Measurements from ENCODE around the gene ZNF662. TPM values are rescaled to one million over a fixed set of nuclear protein-coding genes. Genes with fewer than 3 reads are reported as not detected.

The ZNF662 gene
- total RNA-seq, 1 donor from 2014 or later: not detected

DNA sequence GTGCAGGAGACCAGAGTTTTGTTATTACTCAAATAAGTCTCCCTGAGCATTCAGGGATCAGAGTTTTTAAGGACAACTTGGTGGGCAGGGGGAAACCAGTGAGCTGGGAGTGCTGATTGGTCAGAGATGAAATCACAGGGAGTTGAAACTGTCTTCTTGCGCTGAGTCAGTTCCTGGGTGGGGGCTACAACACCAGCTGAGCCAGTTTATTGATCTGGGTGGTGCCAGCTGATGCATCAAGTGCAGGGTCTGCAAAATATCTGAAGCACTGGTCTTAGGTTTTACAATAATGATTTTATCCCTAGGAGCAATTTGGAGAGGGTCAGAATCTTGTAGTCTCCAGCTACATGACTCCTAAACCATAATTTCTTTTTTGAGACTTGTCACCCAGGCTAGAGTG, 13.8 kb upstream of the ZNF662 start:
- Mint-ChIP-seq H3K4me1 (ENCODE audit: unreplicated experiment) (no peaks in the 10 kb centered on the region), H3K36me3 (no peaks in the 10 kb centered on the region), H3K27ac (no peak overlapping the region), H3K27me3 (peaks cover 18% of the 10 kb centered on the region), H3K4me3 (no peak overlapping the region), H3K9me3 (no peaks in the 10 kb centered on the region)
- DNase-seq (ENCODE audit: extremely low spot score, unreplicated experiment): no peak
- TF ChIP-seq, protein P1, sequence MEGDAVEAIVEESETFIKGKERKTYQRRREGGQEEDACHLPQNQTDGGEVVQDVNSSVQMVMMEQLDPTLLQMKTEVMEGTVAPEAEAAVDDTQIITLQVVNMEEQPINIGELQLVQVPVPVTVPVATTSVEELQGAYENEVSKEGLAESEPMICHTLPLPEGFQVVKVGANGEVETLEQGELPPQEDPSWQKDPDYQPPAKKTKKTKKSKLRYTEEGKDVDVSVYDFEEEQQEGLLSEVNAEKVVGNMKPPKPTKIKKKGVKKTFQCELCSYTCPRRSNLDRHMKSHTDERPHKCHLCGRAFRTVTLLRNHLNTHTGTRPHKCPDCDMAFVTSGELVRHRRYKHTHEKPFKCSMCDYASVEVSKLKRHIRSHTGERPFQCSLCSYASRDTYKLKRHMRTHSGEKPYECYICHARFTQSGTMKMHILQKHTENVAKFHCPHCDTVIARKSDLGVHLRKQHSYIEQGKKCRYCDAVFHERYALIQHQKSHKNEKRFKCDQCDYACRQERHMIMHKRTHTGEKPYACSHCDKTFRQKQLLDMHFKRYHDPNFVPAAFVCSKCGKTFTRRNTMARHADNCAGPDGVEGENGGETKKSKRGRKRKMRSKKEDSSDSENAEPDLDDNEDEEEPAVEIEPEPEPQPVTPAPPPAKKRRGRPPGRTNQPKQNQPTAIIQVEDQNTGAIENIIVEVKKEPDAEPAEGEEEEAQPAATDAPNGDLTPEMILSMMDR (conservative IDR thresholded peaks at IDR 0.05): no peak

DNA sequence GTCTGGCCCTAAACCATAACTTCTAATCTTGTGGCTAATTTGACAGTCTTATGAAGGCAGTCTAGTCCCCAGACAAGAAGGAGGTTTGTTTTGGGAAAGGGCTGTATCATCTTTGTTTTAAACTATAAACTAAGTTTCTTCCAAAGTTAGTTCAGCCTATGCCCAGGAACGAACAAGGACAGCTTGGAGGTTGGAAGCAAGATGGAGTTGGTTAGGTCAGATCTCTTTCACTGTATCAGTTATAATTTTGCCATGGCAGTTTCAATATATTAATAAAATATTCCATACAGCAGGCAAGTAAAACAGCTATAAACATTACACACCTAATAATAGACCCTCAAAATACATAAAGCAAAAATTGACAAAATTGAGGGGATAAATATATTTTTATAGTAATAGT, 13.1 kb upstream of the ZNF662 start:
- H3K4me1 Mint-ChIP-seq (ENCODE audit: unreplicated experiment): no peaks in the 10 kb centered on the region
- DNase-seq (ENCODE audit: extremely low spot score, unreplicated experiment): no peak
- peaks cover 15% of the 10 kb centered on the region for H3K27me3 Mint-ChIP-seq
- TF ChIP-seq, protein P1 (conservative IDR thresholded peaks at IDR 0.05): no peak
- no peak overlapping the region for H3K4me3 Mint-ChIP-seq
- H3K27ac Mint-ChIP-seq: no peak overlapping the region
- H3K9me3 Mint-ChIP-seq: no peaks in the 10 kb centered on the region
- H3K36me3 Mint-ChIP-seq: no peaks in the 10 kb centered on the region

DNA sequence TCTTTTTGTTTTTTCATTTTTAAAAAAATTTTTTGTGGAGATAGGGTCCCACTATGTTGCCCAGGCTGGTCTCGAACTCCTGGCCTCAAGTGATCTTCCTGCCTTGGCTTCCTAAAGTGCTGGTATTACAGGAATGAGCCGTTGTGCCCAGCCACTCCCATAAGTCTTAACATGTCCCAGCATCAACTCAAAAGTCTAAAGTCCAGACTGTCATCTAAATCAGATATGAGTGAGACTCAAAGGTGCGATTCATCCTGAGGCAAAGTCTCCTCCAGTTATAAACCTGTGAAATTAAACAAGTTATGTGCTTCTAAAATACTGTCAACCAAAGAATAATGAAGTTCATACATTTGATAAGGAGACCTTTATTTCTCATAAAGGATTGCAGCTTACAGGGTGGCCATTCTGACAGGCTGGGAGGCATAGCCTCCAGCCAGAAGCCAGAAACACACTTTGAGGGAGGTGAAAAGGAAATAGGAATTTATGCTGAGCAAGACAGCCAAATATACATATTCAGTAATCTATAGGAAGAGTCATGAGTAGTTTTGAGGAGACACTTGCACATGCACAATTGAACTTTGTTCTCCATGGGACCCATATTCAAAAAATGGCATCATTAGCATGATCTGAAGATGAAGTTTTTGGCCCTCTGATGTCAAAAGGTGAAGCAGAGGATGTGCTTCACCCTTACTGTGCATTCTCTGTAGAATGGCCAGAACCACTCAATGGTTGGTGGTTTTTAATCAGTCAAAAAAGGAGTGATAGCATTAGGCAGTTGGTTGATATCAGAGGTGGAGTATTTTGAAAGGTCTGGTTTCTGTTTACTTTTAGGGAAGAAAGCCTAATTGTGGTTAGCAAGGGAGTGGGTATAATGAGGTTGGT, 11.0 kb upstream of the ZNF662 start:
- H3K9me3 Mint-ChIP-seq: no peaks in the 10 kb centered on the region
- H3K36me3 Mint-ChIP-seq: no peaks in the 10 kb centered on the region
- H3K27me3 Mint-ChIP-seq: peaks cover 6% of the 10 kb centered on the region
- H3K27ac Mint-ChIP-seq: no peak overlapping the region
- no peak overlapping the region for H3K4me3 Mint-ChIP-seq
- DNase-seq (ENCODE audit: extremely low spot score, unreplicated experiment): no peak
- TF ChIP-seq, protein P1 (conservative IDR thresholded peaks at IDR 0.05): no peak
- H3K4me1 Mint-ChIP-seq (ENCODE audit: unreplicated experiment): no peaks in the 10 kb centered on the region

DNA sequence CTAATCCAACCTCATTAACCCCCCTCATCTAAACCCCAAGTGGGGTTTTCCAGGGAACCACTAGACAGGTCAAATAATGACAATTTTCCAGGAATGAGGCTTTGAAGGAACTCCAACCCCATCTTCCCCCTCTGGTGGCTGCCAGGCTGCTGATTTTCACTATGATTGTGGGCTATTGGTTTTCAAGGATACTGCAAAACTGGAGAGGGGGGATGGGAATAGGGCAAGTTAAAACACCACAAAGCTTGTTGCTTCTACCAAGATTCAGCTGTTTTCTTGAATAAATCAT, 10.4 kb upstream of the ZNF662 start:
- H3K4me1 Mint-ChIP-seq (ENCODE audit: unreplicated experiment): peaks cover 1% of the 10 kb centered on the region
- no peaks in the 10 kb centered on the region for H3K9me3 Mint-ChIP-seq
- TF ChIP-seq, protein P1 (conservative IDR thresholded peaks at IDR 0.05): no peak
- H3K27ac Mint-ChIP-seq: no peak overlapping the region
- no peak for DNase-seq (ENCODE audit: extremely low spot score, unreplicated experiment)
- no peaks in the 10 kb centered on the region for H3K36me3 Mint-ChIP-seq
- peaks cover 5% of the 10 kb centered on the region for H3K27me3 Mint-ChIP-seq
- no peak overlapping the region for H3K4me3 Mint-ChIP-seq

DNA sequence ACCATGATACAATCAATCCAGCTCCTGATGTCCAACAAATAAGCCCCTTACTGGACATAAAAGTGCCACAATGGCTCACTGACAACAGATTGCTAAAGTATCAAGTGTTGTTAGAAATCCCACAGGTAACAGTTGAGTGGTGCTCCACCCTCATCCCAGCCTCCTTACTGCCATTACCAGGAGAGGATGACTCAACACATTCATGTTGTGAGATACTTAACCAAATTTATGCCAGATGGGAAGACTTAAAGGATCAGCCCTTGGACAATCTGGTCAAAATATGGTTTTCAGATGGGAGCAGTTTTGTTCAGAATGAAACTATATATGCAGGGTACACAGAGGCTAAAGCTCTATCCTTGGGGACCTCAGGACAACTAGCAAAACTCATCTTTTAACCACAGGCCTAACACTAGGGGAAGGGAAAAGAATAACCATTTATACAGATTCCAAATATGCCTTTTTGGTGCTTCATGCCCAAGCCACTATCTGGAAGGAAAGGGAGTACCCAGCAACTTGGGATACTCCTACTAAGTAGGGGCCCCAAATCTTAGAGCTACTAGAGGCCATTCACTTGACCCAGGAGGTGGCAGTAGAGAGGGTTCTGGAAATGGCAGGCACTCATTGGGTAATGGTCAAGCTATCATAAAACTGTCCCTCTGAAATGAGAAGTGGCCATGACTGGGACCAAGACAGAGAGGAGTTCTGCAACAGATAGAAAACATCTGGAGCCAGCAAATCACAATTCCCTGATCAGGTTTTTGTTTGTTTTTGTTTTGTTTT, 6.9 kb upstream of the ZNF662 start:
- Mint-ChIP-seq H3K27me3 (peaks cover 14% of the 10 kb centered on the region), H3K4me1 (ENCODE audit: unreplicated experiment) (peaks cover 8% of the 10 kb centered on the region), H3K36me3 (no peaks in the 10 kb centered on the region), H3K27ac (no peak overlapping the region), H3K4me3 (no peak overlapping the region), H3K9me3 (no peaks in the 10 kb centered on the region)
- TF ChIP-seq, protein P1 (conservative IDR thresholded peaks at IDR 0.05): no peak
- no peak for DNase-seq (ENCODE audit: extremely low spot score, unreplicated experiment)
